NT2/D1 (cell line): ENCODE results near the gene RPUSD1.

Experiments used
- DNase-seq: peaks from one replicate; pipeline ENCODE4 v3.0.0-alpha.2; 2011; ENCODE audit warnings: low read depth, low spot score
- H3K27me3 ChIP-seq: 2 replicates; pipeline ENCODE4 v1.6.0; 2011; ENCODE audit warnings: mild to moderate bottlenecking; ENCODE audit not compliant: insufficient read length, insufficient read depth
- H3K36me3 ChIP-seq: 2 replicates; pipeline ENCODE4 v1.6.1; 2011; ENCODE audit warnings: mild to moderate bottlenecking, low read length, mixed read lengths; ENCODE audit not compliant: insufficient read depth, insufficient read length
- H3K4me1 ChIP-seq: 2 replicates; pipeline ENCODE4 v1.5.1; 2011; ENCODE audit not compliant: insufficient read depth, insufficient read length
- H3K4me3 ChIP-seq: 2 replicates; pipeline ENCODE4 v1.5.1; 2011; ENCODE audit warnings: low read depth; ENCODE audit not compliant: insufficient read length
- H3K9ac ChIP-seq: 2 replicates; pipeline ENCODE4 v1.6.0; 2011; ENCODE audit warnings: low read depth; ENCODE audit not compliant: insufficient read length
- H3K9me3 ChIP-seq: 2 replicates; pipeline ENCODE4 v1.5.1; 2011; ENCODE audit warnings: mild to moderate bottlenecking, low read length; ENCODE audit not compliant: insufficient read depth
- SUZ12 ChIP-seq: IDR thresholded peaks from 2 replicates; pipeline ENCODE4 v1.6.1; 2011; ENCODE audit not compliant: insufficient read length, insufficient read depth; ENCODE audit errors: extremely low read depth
- YY1 ChIP-seq: IDR thresholded peaks from 2 replicates; pipeline ENCODE4 v1.6.1; 2011; ENCODE audit not compliant: insufficient read length, insufficient read depth
- ZNF274 ChIP-seq: IDR thresholded peaks from 2 replicates; pipeline ENCODE4 v1.6.1; 2011; ENCODE audit warnings: mild to moderate bottlenecking, low read depth, low read length

Gene RPUSD1

DNA sequence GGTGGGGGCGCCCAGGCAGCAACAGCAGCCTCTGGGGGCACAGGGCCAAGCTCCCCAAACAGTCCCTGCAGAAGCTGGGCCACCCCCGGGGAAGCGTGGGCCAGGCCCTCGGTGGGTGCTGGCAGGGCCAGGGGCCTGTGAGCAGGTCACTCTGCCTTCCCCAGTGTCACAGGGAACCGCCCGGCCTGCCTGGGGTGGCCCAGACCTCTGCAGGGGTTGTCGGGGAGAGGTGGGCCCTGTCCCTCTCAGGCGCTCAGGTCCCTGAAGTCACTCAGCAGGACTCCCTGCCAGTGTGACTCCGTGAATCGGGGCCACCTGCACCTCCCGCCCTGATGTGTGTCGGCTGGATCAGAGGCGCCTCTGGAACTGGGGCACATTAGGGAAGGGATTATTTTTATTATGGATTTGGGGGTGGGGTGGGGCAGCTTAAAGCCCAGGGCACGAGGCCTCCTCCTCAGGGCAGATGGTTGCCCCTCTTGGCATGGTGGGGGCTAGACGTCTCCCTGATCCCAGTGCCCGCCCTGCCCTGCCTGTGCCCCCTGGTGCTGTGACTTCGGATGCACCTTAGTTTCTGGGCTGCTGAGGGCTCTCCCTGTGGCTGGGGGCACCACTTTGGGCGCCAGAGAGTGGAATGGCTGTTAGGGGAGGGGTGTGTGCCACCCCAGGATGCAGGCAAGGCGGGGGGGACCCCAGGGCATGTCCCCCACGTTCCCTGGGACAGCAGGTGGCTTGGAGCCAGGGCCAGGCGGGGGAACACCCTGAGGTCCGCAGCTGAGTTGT is 13.6 kb upstream of the RPUSD1 start:
- Histone ChIP-seq H3K4me1 (peaks cover 47% of the 10 kb centered on the region), H3K27me3 (peaks cover 52% of the 10 kb centered on the region), H3K9me3 (no peaks in the 10 kb centered on the region), H3K9ac (peak overlapping the region; percentile 37), H3K36me3 (peaks cover 17% of the 10 kb centered on the region), H3K4me3 (no peak overlapping the region)
- no peak for TF ChIP-seq YY1
- TF ChIP-seq ZNF274, result no peak
- TF ChIP-seq SUZ12, result no peak
- no peak for DNase-seq

DNA sequence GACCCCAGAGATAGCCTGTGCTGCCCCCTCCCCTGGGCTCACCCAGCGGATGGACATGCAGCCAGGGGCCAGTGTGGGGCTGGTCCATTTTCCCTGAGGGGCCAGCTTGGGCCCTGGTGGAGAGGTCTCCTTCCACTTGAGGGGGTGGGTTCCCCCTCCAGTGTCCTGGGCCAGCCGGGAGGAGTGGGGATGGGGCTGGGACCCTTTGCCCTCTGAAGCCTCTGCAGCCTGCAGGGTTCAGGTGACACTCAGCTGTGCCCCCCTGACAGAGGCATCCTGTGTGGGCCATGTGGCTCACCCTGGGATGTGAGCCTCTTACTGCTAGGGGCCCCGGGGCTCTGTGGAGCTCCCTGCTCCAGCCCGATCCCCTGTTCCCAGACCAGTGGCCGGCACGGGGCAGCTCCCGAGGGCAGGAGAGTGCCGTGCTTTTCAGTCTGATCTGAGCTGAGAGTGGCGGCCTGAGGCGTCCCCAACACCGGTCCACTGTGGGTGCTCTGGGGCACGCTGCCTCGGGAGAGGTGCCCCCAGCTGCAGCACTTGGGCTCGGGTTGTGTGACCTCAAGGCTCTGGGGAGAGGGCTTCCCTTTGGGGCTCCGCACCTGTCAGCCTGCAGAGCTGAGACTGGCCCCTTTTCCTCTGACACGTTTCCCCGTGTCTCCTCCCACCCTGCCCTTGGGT is 12.8 kb upstream of the RPUSD1 start:
- H3K36me3 ChIP-seq, result peaks cover 25% of the 10 kb centered on the region
- no peak overlapping the region for H3K4me3 ChIP-seq
- no peak for DNase-seq
- TF ChIP-seq YY1 (no peak), ZNF274 (no peak), SUZ12 (no peak)
- H3K27me3 ChIP-seq, result peaks cover 52% of the 10 kb centered on the region
- H3K9ac ChIP-seq, result peak overlapping the region; percentile 37
- peaks cover 51% of the 10 kb centered on the region for H3K4me1 ChIP-seq
- no peaks in the 10 kb centered on the region for H3K9me3 ChIP-seq

DNA sequence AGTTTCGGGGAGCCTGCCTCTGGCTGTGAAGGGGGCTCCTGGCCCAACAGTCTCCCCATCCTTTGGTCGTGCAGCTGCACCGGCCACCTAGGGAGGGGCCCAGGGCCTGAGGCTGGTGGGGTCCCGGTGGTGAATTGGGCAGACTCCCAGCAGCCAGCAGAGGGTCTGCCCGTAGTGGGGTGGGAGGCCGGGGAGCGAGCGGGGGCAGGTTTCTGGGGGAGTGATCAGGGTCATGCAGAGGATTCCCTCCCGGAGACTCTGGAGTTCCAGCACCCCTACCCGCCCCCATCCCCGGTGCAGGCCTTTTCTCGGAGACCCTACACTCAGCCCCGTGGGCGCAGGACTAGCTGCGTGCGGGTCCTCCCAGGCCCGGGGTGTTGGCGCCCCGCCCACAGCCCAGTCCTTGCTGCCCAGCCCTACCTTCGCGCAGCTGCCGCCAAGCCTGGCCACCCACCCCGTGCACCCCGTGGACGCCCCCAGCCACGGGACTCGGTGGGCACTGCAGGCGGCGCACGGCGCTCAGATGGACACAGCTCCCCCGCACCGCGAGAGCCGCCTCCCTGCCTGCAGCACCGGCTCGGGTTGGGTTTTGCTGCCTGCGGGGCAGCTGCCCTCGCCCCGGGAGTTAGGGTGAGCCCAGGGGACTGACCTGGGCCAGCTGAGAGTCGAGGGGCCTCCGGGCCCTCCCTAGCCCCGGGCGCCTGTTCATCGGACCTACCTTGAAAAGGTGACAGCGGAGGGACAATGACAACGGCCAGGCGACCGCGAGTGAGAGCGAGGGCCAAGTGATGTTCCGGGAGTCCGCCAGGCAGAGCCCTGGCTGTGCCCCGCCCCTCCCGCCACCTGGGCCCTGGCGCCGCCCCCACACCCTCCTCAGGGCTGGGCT is 12.0 kb upstream of the RPUSD1 start, which contains the start of gene GNG13:
GNG13 (minus strand) TSS at position 787 of the 886 bp plus-strand sequence. CDS start 1,657 bp downstream, outside the sequence.
- peaks cover 49% of the 10 kb centered on the region for H3K27me3 ChIP-seq

DNA sequence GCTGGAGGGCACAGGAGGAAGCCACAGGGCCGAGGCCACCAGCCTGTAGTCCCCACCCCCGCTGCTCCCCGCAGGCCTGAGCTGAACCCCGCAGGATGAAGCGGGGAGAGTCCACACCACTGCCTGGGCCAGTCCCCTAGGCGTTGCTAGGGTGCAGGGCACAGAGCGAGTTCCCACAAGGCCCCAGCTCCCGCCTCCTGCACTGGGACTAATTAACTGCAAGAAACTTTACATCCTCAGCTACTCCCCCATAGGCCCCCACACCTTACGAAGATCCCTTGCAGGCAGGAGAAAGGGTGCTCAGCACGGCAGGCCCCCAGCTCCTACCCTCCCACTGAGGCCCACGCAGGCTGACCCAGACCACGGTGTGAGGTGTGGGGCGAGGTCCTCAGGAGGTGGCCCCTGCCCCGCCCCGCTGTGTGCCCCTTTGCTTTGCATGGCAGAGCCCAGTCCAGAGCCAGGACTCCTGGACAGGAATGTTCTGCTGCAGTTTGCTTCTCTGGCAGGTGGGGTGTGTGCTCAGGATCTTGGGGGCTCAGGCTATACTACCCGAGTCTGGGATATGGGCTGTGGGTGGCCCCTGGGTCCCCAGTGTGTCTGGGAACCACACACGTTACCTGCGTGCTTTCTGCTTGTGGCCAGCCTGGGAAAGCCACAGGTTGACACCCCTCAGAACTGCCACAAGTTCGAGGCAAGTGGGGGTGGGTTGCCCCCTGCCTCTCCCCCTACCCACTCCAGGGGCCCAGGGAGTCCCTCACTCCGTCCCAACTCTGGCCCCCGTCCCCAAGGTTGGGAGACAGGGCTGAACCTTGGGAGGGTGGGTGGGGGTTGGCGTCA is 11.1 kb upstream of the RPUSD1 start:
- Histone ChIP-seq H3K36me3 (peaks cover 38% of the 10 kb centered on the region), H3K4me1 (peaks cover 39% of the 10 kb centered on the region)
- no peak for DNase-seq

More for the DNA sequence above, 12.0 kb upstream of the RPUSD1 start, which contains the start of gene GNG13:
- no peak for DNase-seq
- Histone ChIP-seq H3K4me1 (peaks cover 45% of the 10 kb centered on the region), H3K36me3 (peaks cover 30% of the 10 kb centered on the region), H3K4me3 (peak within 1 kb of the TSS; percentile 29), H3K9me3 (no peaks in the 10 kb centered on the region), H3K9ac (peak within 1 kb of the TSS; percentile 79)
- TF ChIP-seq ZNF274 (no peak), YY1 (no peak), SUZ12 (no peak)

DNA sequence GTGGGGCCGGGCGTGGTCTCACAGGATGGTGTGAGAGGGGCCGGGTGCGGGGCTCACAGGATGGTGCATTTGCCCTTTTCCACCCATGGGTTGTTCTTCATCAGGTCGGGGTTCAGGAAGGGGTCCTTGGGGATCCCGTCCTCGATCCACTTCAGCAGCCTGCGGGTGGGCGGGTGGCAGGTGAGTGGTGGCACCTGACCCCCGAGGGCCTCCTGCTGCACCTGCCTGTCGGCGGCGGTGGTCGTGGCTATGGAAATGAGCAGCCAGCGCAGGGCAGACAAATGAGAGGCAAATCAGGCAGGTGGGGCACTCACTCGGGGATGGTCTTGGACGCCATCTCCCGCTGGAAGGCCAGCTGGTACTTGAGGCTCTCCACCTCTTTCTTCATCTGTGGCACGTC is 10.5 kb upstream of the RPUSD1 start:
- H3K9ac ChIP-seq, result no peak overlapping the region
- no peak for TF ChIP-seq SUZ12
- TF ChIP-seq ZNF274, result no peak
- no peak for TF ChIP-seq YY1
- peaks cover 39% of the 10 kb centered on the region for H3K27me3 ChIP-seq
- H3K36me3 ChIP-seq, result peaks cover 44% of the 10 kb centered on the region
- H3K4me1 ChIP-seq, result peaks cover 41% of the 10 kb centered on the region
- no peak overlapping the region for H3K4me3 ChIP-seq
- H3K9me3 ChIP-seq, result no peaks in the 10 kb centered on the region
- DNase-seq, result no peak

More for the DNA sequence above, 11.1 kb upstream of the RPUSD1 start:
- no peak overlapping the region for H3K9ac ChIP-seq
- no peak overlapping the region for H3K4me3 ChIP-seq
- TF ChIP-seq SUZ12, result no peak
- TF ChIP-seq YY1, result no peak
- no peak for TF ChIP-seq ZNF274
- peaks cover 41% of the 10 kb centered on the region for H3K27me3 ChIP-seq
- H3K9me3 ChIP-seq, result no peaks in the 10 kb centered on the region

DNA sequence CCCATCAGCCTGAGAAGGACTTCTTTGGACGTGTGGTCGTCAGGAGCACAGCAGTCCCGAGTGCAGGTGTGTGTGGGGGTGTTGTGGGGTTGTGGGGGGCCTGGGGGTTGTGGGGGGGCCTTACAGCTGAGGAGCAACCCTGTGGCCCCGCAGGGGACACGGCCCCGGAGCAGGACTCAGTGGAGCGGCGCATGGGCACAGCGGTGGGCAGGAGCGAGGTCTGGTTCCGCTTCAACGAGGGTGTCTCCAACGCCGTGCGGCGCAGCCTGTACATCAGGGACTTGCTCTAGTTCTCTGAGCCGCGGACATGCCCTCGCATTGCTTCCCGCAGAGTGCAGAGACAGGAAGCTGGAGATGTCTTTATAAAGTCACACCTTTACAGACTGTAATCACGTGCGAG is 9.5 kb upstream of the RPUSD1 start:
- H3K9ac ChIP-seq, result no peak overlapping the region
- no peak overlapping the region for H3K4me3 ChIP-seq
- H3K4me1 ChIP-seq, result peaks cover 32% of the 10 kb centered on the region
- H3K9me3 ChIP-seq, result no peaks in the 10 kb centered on the region
- no peak for DNase-seq
- no peak for TF ChIP-seq ZNF274
- no peak for TF ChIP-seq YY1
- no peak for TF ChIP-seq SUZ12
- H3K27me3 ChIP-seq, result peaks cover 29% of the 10 kb centered on the region
- H3K36me3 ChIP-seq, result peaks cover 53% of the 10 kb centered on the region
